HepG2 (cell line): Measurements from ENCODE around the gene BRD8.

ENCODE experiments used
- CBFB ChIP-seq: sonication (generic); formaldehyde crosslinking; IDR thresholded peaks from 2 replicates; pipeline ENCODE4 v1.4.0; 2020; ENCODE audit warnings: missing genetic modification reagents
- CREB1 ChIP-seq, 2 experiments: fragments of 450-650 bp in 1 of 2; IDR thresholded peaks; 2 replicates each; pipeline ENCODE4 v1.6.1; 2016 to 2017; ENCODE audit warnings: control low read depth in 1 of 2, mild to moderate bottlenecking in 1 of 2, missing compliant biosample characterization in 1 of 2, missing genetic modification characterization in 1 of 2
- CTCF ChIP-seq: sonication (generic); formaldehyde crosslinking; IDR thresholded peaks from 2 replicates; pipeline ENCODE4 v1.5.0; 2020; ENCODE audit warnings: mild to moderate bottlenecking, missing genetic modification reagents, moderate library complexity
- FOSL1 ChIP-seq: sonication (generic); formaldehyde crosslinking; IDR thresholded peaks from 2 replicates; pipeline ENCODE4 v1.9.0; 2021; ENCODE audit warnings: missing genetic modification reagents, borderline replicate concordance
- GFI1 ChIP-seq: sonication (generic); formaldehyde crosslinking; IDR thresholded peaks from 2 replicates; pipeline ENCODE4 v1.5.0; 2020; ENCODE audit warnings: missing genetic modification reagents, mild to moderate bottlenecking, borderline replicate concordance
- IRF2 ChIP-seq: IDR thresholded peaks from 2 replicates; pipeline ENCODE4 v1.6.1; 2018; ENCODE audit warnings: missing genetic modification reagents, missing compliant biosample characterization
- NFE2L2 ChIP-seq: fragments of 150-350 bp; IDR thresholded peaks from 2 replicates; pipeline ENCODE4 v1.6.1; 2014; ENCODE audit warnings: low read length
- PRPF4 ChIP-seq: fragments of 200-400 bp; formaldehyde crosslinking; IDR thresholded peaks from 2 replicates; pipeline ENCODE4 v1.6.1; 2016; ENCODE audit warnings: low read length, low read depth; ENCODE audit not compliant: poor library complexity, severe bottlenecking
- SNAI1 ChIP-seq: sonication (generic); formaldehyde crosslinking; IDR thresholded peaks from 2 replicates; pipeline ENCODE4 v1.5.0; 2020; ENCODE audit warnings: mild to moderate bottlenecking, missing genetic modification reagents, borderline replicate concordance
- TSC22D2 ChIP-seq: sonication (generic); formaldehyde crosslinking; IDR thresholded peaks from 2 replicates; pipeline ENCODE4 v1.5.1; 2020; ENCODE audit warnings: missing genetic modification reagents, mild to moderate bottlenecking, borderline replicate concordance
- TF ChIP-seq, protein P1 (sequence below): sonication (generic); formaldehyde crosslinking; IDR thresholded peaks from 2 replicates; pipeline ENCODE4 v1.8.1; 2023; ENCODE audit warnings: mild to moderate bottlenecking, missing genetic modification reagents, borderline replicate concordance

DNA sequence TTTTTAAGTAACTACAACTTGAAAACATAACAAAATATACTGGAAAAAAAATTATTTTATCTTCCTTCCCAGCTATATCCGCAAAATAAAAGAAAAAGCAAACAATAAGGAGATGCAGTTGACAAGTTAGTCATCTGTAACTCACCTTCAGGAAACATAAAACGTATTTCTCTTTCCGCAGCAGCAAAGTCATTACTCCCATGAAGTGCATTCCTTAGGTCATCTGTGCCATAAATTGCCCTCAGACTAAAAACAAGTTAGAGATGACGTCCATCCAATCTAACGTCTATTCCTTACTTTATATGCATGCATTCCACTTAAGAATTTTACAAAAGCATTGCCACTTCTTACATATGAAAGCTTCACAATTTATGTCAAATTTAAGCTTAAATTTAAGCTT, 50.1 kb downstream of the BRD8 start:
- TF ChIP-seq FOSL1 (no peak), CBFB (no peak), CTCF (CRISPR knock-in tag) (no peak), SNAI1 (no peak), TSC22D2 (CRISPR knock-in tag) (no peak), IRF2 (CRISPR knock-in tag) (no peak), GFI1 (CRISPR knock-in tag) (no peak), PRPF4 (no peak), CREB1 (IDR thresholded peaks at IDR 0.05) (no peak), CREB1 (CRISPR knock-in tag; IDR thresholded peaks at IDR 0.05) (no peak), NFE2L2 (no peak)
- TF ChIP-seq, protein P1, sequence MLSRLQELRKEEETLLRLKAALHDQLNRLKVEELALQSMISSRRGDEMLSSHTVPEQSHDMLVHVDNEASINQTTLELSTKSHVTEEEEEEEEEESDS (CRISPR knock-in tag), result no peak
